ENCODE data around the gene RFK. TPM values are rescaled to one million over a fixed set of nuclear protein-coding genes. Genes with fewer than 3 reads are reported as not detected.

The RFK gene
- polyA plus RNA-seq, 1 donor (not counting 4 experiments of a cell fraction or from before 2014, with no cell fraction given): 30.1 TPM

- Histone ChIP-seq H3K36me3 (ENCODE audit: control insufficient read depth in 2 of 2, extremely low read depth in 1 of 2, insufficient read depth in 2 of 2, low read length in 2 of 2) (no peaks in the 10 kb centered on the region), H3K27me3 (ENCODE audit: control insufficient read depth, extremely low read depth, insufficient read depth, low read length) (no peaks in the 10 kb centered on the region), H4K20me1 (ENCODE audit: control insufficient read depth, extremely low read depth, insufficient read depth, low read length) (no peaks in the 10 kb centered on the region), H3K27ac (ENCODE audit: control insufficient read depth, insufficient read depth, low read length) (no peak overlapping the region), H3K9ac (ENCODE audit: control insufficient read depth, extremely low read depth, insufficient read depth, low read length) (no peak overlapping the region), H3K9me3 (ENCODE audit: control insufficient read depth, low read depth, low read length) (no peaks in the 10 kb centered on the region), H3K4me1 (ENCODE audit: control insufficient read depth, extremely low read depth, insufficient read depth, low read length) (peaks cover 3% of the 10 kb centered on the region), H3K4me3 (ENCODE audit: control insufficient read depth in 2 of 3, extremely low read depth in 1 of 3, insufficient read depth in 2 of 3, low read depth in 1 of 3, low read length in 3 of 3) (no peak overlapping the region), H2AFZ (ENCODE audit: control insufficient read depth, low read length) (no peak overlapping the region), H3K9me1 (ENCODE audit: control insufficient read depth, extremely low read depth, insufficient read depth, low read length) (no peaks in the 10 kb centered on the region), H3K79me2 (ENCODE audit: control insufficient read depth, insufficient read depth, low read length) (no peaks in the 10 kb centered on the region), H3K4me2 (ENCODE audit: control insufficient read depth, extremely low read depth, insufficient read depth, low read depth, low read length) (no peak overlapping the region)
- TF ChIP-seq CTCF (optimal IDR thresholded peaks at IDR 0.05 in 1 of 3, IDR thresholded peaks at IDR 0.05 in 1 of 3, conservative IDR thresholded peaks at IDR 0.05 in 1 of 3; ENCODE audit: extremely low read depth in 1 of 3, insufficient read depth in 2 of 3, low read length in 3 of 3) (no peak), EZH2 (IDR thresholded peaks at IDR 0.05; ENCODE audit: low read length) (no peak)
- DNase-seq (ENCODE audit: low read depth, low spot score) (no peak), FAIRE-seq (no peak)
- dilution Hi-C loops (cut with MboI; ENCODE audit: extremely low pct_ligation_motif_present, low sequenced_read_pairs): no loop called here
Observed at GRCh38 chr9:76405868-76406267, 11.6 kb upstream of the RFK start.

GRCh38 chr9:76405340-76405739 lies 11.1 kb upstream of the RFK start:
- TF ChIP-seq EZH2 (IDR thresholded peaks at IDR 0.05; ENCODE audit: low read length): no peak
- no peak for TF ChIP-seq CTCF (optimal IDR thresholded peaks at IDR 0.05 in 1 of 3, IDR thresholded peaks at IDR 0.05 in 1 of 3, conservative IDR thresholded peaks at IDR 0.05 in 1 of 3; ENCODE audit: extremely low read depth in 1 of 3, insufficient read depth in 2 of 3, low read length in 3 of 3)
- no peak overlapping the region for H3K4me2 ChIP-seq (ENCODE audit: control insufficient read depth, extremely low read depth, insufficient read depth, low read depth, low read length)
- H3K9ac ChIP-seq (ENCODE audit: control insufficient read depth, extremely low read depth, insufficient read depth, low read length): no peak overlapping the region
- FAIRE-seq (no peak), DNase-seq (ENCODE audit: low read depth, low spot score) (no peak)
- dilution Hi-C loops (cut with MboI; ENCODE audit: extremely low pct_ligation_motif_present, low sequenced_read_pairs): no loop called here
- H3K27me3 ChIP-seq (ENCODE audit: control insufficient read depth, extremely low read depth, insufficient read depth, low read length): no peaks in the 10 kb centered on the region
- no peaks in the 10 kb centered on the region for H3K36me3 ChIP-seq (ENCODE audit: control insufficient read depth in 2 of 2, extremely low read depth in 1 of 2, insufficient read depth in 2 of 2, low read length in 2 of 2)
- H3K4me3 ChIP-seq (ENCODE audit: control insufficient read depth in 2 of 3, extremely low read depth in 1 of 3, insufficient read depth in 2 of 3, low read depth in 1 of 3, low read length in 3 of 3): no peak overlapping the region
- H3K4me1 ChIP-seq (ENCODE audit: control insufficient read depth, extremely low read depth, insufficient read depth, low read length): peaks cover 8% of the 10 kb centered on the region
- no peak overlapping the region for H3K27ac ChIP-seq (ENCODE audit: control insufficient read depth, insufficient read depth, low read length)
- no peak overlapping the region for H2AFZ ChIP-seq (ENCODE audit: control insufficient read depth, low read length)
- H3K9me1 ChIP-seq (ENCODE audit: control insufficient read depth, extremely low read depth, insufficient read depth, low read length): no peaks in the 10 kb centered on the region
- H4K20me1 ChIP-seq (ENCODE audit: control insufficient read depth, extremely low read depth, insufficient read depth, low read length): no peaks in the 10 kb centered on the region
- H3K9me3 ChIP-seq (ENCODE audit: control insufficient read depth, low read depth, low read length): no peaks in the 10 kb centered on the region
- H3K79me2 ChIP-seq (ENCODE audit: control insufficient read depth, insufficient read depth, low read length): no peaks in the 10 kb centered on the region
